NCI-H187 treated with DMSO at 0.1 percent for 48 hours (cell line): ENCODE results near the gene FAM76A.
"Not testable (repeated sequence)": the region's sequence is repeated elsewhere in the genome, so short reads cannot be mapped to it uniquely, and the experiment has no call there.

Experiments used
- DNase-seq: peaks from one replicate; lab custom pipeline; 2025; lab: John Stamatoyannopoulos, UW

FAM76A gene

DNA sequence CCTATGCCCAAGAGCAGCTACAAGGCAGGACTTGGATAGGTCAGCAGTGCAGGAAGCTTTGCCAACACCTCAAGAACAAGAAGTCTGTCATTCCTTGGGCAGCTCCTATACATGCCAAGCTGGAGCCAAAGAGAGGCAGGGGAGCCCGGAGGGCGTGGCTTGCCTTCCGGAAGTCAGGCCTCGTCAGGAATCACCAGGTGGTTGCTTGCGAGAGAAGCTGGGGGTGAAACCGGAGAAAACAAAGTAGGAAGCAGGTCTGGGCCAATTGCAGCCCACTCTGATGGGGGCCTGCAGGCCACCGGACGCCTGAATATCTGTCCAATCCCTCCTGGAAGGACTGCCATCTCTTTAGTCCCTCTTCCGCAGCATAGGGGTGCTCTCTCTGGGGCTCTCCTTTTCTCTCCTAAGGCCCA lies 794 bp upstream of the FAM76A start:
- no peak for DNase-seq

DNA sequence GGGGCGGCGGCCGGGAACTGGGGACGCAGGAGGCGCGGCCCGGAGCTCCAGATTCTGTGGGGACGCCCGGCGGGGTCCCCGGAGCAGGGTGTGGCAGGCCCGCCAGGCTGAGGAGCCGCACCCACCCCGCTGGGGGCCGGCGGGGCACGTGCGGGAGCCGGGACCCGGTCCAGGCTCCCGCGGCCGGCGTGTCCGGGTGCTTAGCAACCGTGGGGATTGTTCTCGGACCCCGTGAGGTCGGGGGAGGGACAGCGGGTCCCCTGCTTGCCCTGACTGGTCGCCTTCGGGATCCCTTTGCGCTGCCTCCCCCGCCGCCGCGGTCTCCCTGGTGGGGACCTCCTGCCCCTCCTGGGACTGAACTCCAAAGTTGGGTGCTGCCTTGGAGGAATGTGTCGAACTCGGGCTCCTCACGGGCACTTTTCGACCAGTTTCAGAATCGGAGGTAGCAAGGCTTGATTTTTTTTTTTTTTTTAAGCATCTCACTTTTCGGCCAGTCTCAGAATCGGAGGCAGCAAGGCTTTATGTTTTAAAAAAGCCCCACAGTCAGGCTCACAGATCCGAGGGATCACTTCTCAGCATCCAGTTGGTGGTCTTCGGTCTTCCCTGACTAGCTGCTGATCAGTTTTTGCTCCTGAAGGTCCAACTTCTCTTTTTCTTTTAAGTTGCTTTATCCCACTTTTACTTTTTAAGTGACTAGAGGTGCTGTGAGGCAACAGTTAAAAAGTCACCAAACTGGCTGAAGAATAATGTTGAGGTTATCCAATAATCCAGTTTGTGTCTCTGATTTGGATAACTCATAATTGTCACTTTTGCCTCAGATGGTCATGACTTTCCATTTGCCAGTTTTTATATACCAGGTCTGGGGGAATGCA lies 648 bp downstream of the FAM76A start:
- DNase-seq, result no peak

DNA sequence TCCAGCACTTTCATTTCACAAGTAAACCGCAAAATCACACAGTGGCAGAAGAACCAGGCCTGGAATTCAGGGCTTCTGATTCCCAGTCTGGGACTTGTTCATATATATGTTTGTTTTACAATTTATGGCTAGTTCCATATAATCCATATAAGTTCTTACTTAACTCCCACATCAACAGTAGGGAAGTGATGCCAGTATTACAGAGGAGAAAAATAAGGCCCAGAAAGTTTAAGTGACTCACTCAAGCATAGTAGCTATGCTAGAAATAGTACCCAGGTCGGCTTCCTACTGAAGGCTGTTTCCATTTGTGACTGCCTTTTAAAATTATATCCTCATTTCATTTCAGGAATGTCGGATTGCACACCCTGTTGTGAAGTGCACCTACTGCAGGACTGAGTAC lies 1.4 kb downstream of the FAM76A start:
- no peak for DNase-seq

DNA sequence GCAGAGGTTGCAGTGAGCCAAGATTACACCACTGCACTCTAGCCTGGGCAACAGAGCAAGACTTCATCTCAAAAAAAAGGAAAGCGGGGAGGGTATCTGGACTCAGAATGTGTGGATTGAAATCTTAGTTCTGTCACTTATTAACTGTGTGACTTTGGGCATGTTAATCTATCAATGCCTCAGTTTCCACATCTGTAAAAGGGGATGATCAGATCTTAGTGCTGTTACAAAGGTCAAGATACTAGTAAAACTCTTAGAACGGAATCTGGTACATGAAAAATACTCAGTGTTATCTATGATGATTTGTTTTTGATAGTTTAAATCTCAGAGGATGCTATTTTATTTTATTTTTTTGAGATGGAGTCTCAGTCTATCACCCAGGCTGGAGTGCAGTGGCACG lies 10.5 kb downstream of the FAM76A start:
- DNase-seq, result no peak

DNA sequence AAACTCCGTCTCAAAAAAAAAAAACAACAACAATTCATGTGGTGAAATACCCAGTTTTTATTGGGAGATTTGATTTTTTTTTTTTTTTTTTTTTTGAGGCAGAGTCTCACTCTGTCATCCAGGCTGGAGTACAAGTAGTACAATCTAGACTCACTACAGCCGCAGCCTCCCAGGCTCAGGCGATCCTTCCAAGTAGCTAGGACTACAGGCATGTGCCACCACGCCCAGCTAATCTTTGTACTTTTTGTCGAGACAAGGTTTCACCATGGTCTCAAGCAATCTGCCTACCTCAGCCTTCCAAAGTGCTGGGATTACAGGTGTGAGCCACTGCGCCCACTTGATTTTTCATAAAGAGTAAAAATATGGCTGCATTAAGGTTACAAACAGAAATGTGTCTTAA lies 15.4 kb downstream of the FAM76A start:
- DNase-seq, result no peak

DNA sequence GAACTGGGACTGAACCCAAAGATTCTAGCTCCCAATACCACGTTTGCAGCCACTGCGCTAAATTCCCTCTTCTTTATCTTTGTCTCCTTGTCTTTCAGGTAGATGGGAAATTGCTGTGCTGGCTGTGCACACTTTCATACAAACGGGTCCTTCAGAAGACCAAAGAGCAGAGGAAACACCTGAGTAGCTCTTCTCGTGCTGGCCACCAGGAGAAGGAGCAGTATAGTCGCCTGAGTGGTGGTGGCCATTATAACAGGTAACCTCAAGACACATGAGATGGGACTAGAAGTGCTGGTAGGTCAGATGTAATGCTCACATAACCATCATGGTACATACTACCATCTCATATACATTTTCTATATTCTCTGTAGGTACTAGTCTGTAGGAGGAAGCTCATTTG lies 18.8 kb downstream of the FAM76A start:
- DNase-seq, result no peak

DNA sequence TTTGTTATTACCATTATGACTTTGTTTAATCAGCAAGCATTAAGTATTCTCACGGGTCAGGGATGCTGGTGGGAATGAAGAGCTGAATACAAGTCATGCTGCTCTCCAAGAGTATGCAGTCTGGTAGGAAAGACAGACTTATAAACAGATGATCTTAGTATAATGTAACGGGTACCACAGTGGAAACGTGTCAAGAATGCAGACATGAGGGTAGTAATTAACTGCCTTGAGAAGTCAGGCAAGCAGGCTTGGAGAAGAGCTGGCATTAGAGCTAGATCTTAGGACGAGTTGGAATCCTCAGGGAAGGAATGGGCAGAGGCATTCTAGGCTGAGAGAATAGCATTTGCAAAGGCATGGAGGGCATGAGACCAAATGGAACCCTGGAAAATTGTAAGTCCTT lies 19.7 kb downstream of the FAM76A start:
- DNase-seq, result no peak

DNA sequence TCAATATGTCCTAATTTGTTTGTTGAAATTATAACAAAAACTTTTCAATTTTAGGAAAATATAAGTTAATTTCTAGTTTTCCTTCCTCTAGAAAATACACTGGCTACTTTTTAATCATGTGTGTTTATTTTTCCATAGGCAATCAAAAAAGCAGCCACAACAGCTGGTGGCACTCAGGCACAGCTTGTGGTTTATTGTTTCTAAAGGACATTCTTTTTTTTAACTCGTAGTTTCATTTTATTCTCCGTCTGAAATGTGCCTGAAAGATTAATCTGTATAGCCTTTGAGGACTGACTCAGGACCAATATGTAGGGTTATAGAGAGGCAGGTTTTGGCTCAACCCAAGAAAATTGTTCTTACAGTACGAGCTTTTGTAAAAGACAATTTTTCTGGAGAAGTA lies 26.6 kb downstream of the FAM76A start:
- no peak for DNase-seq

DNA sequence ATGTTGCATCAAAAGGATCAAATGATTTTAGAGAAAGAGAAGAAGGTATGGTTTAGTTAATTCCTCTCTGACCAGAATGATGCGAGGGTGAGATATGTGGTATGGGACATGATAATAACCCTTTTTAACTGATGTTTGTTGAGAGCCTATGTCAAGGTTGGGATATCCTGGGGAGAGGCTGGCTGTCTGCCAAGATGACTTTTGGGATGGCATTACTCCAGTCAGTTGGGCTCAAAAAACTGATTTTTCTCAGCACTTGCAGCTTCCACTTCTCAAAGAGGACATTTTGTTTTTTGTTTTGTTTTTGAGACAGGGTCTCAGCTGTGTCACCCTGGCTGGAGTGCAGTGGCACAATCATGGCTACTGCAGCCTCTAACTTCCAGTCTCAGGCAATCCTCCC lies 29.5 kb downstream of the FAM76A start:
- no peak for DNase-seq

DNA sequence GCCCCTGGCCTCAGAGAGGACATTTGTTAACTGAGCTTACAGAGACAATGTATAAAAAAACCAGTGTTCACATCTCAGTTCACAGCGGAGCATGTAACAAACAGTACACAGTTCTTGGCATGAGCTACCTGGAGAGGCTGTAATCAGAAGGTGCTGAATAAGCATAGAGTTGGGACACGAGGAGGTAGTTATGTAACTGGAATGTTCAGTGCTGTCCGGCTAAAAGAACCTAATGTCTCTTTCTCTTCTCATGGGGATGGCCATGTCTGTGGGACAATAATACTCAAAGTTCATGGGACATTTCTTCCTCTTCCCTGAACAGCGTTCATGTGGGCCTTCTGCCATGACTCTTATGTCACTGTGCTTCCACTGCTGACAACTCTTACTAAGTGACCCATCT lies 30.1 kb downstream of the FAM76A start:
- no peak for DNase-seq

DNA sequence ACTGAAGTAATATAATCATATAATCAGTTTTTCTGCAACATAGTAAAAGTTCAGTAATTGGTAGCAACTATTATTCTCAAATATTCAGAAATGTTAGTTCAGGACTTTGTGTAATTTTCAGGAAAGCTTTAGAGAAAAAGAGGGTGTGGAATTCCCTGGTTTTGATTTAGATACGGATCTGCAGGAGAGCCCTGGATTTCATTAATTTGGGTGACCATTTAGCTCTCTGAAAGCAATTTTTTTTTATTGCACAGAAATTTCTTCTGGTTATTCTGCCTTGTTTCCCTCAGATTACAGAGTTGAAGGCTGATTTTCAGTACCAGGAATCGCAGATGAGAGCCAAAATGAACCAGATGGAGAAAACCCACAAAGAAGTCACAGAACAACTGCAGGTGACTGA lies 33.5 kb downstream of the FAM76A start:
- no peak for DNase-seq

DNA sequence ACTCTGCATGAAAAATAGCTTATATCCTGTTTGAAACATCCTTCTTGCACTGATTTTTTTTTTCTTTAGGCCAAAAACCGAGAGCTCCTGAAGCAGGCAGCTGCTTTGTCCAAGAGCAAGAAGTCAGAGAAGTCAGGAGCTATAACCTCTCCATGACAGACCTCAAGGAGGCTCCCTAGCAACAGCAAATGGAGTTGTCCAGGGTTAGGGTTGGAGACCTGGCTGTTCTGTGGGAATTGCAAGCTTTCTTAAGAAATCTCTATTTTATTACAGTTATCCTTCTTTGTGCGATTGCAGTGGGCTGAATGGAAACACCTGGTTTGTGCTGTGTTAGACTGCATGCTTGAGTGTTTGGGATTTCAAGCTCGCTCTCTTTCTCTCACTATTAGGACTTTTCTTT lies 34.7 kb downstream of the FAM76A start:
- no peak for DNase-seq

DNA sequence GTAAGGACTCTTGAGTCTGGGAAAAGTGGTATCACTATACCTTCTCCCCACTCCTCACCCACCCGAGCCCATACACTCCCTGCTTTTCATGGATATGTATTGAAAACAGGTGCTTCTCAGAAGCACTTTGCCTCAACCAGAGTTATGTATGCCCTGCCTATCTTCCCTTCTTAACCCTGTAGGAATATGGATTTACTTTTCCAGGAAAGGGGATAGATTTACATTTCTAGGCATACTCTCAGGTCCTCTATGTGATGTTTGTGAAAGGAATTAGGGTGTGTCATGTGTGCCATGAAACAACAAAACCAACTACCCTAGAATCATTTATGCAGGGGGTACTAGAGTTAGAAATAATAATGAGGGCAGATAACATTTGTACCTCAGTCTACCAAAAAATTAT lies 36.3 kb downstream of the FAM76A start:
- no peak for DNase-seq

DNA sequence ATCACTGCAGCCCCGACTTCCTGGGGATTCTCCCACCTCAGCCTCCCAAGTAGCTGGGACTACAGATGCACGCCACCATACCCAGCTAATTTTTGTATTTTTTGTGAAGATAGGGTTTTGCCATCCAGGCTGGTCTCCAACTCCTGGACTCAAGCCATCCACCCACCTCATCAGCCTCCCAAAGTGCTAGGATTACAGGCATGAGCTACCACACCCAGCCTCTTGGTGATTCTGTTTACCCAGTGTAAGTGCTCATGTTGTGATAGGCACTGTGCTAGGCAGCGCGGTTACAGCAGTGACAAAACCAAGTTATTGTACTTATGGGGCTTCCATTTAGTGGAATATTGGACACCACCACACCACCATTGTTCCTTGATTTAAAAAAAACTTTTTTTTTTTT lies 37.6 kb downstream of the FAM76A start:
- DNase-seq, result no peak

DNA sequence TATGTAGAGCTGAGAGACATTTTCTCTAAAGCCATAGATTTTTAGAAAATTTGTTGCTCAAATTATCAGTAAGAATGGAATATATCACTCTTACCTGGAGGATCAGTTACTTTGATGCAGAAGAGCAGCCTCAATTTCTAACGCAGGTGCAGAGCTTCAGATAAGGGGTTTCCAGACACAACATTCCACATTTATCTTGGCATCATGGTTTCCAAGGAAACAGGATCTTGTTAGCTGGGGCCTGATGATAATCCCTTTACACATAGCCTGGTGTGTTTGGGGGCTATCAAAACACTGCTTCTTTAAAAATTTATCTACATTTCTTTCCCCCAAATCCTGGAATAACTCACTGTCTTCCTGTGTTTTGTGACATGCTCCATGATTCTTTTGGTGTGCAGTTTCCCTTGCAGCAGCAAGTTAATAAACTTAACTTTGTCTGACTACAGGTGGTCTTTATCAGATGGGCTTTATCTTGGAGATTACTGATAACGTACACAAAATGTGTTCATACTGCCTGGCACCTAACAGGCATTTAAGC lies 44.6 kb downstream of the FAM76A start:
- no peak for DNase-seq

DNA sequence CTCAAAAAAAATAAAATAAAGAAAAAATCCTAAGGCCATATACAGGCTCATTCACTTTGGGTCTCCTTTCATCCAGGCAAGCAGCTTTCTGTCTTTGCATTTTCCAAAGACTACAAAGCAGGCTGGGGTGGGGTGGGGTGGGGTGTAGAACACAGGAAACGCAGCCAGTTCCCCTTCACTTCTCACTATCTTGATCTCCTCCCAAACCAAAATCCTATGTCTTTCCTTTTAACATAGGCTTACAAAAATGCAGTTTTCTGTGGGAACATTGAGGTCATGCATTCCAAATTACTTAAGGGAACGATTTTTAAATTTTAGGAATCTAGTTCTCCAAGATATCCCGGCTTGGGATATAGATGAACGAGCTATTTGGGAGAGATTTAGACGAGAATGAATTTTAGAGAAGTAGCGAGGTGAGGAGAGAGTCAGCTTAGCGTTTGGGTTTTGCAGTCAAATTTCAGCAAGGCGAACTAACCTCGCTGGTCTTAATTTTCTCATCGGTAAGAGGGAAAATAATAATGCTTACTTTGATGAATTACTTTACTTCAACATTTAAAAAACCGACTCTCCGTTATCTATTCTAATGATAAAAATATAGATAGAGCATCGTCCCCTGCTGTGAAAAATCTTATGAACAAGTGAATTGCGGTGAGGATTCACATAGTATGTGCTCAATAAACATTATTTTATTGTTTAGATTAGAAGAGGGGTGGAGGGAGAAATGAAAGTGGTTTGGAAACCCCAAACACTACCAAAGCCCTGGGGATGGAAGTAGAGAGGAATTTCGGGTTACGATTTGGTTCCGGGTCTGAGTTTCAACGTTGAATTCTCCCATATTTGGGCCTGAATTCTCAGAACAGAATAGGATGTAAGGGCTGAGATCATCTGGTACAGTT lies 46.5 kb downstream of the FAM76A start:
- DNase-seq, result no peak

DNA sequence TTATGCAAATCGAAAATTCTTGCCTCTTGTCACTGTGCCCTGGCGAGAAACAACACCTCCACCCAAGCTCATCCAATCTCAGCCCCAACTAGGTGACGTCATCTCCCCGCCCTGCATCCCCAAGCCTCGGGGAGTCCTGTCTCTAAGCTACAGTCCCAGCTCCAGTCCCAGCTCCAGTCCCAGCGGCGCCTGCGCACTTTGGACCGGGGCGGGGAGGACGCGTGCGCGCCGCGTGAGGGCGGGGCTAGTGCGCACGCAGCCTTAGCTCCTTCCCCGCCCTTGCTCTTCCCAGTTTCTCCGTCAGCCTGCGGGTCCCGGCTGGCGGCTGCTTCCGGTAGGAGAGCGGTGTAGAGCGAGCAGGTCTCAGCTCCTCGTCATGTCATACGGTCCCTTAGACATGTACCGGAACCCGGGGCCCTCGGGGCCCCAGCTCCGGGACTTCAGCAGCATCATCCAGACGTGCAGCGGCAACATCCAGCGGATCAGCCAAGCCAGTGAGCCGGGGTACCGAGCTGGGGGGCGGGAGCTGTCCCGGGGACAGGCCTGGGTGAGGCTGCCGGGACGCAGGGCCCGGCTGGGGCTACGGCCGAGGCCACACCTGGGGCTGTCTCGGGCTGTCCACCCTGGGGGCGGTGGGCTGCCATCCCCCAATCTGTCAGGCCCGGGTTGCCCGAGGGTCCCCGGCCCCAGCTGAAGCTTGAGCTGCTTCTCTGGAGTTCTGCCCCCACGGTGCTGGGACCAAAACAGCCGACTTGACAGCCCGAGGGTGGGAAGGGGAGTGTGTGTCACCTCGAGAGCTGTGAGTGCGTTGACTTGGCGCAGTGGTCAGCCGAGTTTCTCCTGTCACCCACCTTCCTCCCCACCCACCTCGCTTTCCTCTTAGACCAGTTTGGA lies 47.4 kb downstream of the FAM76A start, which contains the start of gene STX12:
Gene STX12 (plus strand): TSS at position 288 of the 894 bp plus-strand sequence. CDS start 89 bp downstream, at position 377.
- DNase-seq, result peak; percentile 91

DNA sequence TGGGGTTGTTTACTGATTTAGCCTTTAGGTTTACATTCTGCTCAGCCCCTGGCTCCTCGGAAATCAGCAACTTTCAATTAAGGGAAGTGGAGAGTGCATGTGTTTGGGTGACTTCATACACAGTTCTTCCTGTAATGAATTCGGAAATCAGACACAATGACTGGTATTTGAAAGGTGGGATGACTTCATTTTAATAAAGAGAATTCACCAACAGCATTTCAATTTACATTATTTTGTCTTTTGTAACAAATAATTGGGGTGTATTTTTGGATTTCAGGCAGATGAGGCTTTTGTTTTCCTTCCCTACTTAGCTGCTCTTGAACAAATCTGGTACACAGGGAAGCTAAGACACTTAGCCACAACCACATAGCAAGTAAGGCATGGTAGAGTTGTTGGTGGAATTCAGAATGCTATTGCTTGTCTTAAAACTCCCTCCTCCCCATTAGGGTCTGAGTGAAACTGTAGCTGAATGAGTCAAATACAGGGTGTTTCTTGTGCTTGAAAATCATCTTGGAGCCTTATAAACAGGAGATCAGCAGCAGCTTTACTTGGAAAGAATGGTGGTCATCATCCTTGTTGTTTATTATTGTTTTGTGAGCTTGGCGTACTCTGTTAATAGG lies 48.2 kb downstream of the FAM76A start:
- DNase-seq, result no peak

DNA sequence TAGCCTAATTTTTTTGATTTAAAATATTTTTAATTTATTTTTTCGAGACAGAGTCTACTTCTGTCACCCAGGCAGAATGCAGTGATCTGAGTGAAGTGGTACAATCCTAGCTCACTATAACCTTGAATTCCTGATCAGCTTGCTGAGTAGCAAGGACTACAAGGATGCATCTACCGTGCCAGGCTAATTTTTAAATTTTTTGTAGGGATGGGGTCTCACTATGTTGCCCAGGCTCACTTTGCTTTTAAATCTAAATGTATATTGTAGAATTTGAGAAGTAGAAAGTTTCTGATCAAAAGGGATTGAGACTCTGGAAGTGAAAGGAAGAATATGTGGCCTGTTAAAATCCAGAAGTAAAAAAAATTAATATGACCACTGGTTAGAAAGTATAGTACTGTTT lies 48.9 kb downstream of the FAM76A start:
- DNase-seq, result no peak

DNA sequence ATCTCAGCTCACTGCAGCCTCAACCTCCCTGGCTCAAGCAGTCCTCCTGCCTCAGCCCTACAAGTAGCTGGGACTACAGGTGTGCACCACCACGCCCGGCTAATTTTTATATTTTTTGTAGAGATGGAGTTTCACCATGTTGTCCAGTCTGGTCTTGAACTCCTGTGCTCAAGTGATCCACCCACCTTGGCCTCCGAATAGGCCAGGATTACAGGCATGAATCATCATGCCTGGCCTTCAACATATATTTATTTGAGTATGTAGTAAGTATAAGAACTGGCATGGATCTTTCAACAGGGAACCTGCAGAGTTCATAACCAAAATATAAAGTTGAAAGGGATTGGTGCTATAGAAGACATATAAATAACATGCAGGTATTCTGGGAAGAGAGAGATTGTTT lies 49.6 kb downstream of the FAM76A start:
- DNase-seq, result not testable (repeated sequence)

DNA sequence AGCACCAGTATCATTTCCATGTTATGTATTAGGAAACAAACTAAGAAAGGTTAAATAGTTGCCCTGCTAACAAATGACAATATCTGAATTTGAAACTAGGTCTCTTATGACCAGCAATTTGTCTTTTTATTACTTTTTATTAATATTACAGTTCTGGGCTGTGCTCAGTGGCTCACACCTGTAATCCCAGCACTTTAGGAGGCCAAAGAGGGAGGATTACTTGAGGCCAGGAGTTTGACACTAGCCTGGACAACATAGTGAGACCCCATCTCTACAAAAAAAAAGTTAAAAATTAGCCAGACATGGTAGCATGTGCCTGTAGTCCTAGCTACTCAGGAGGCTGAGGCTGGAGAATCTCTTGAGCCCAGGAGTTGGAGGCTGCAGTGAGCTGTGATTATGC lies 50.5 kb downstream of the FAM76A start:
- DNase-seq, result not testable (repeated sequence)
